HCT116 (cell line): ENCODE results near the gene AAK1. TPM values are rescaled to one million over a fixed set of nuclear protein-coding genes. Genes with fewer than 3 reads are reported as not detected.

ENCODE experiments used
- ATAC-seq: fragments of 200-7000 bp; cut with Tn5 transposase; 2 replicates; pipeline ENCODE4 v1.9.1; 2020; ENCODE audit warnings: mild to moderate bottlenecking, moderate library complexity
- BruUV-seq: library from RNA; stranded (reverse); fragments of 400-500 nt; replicated peaks from 2 replicates; lab custom pipeline; 2021; lab: Mats Ljungman, UMichigan
- CTCF ChIA-PET: fragments of 300-600 bp; sonication (Branson Sonifier 250); formaldehyde crosslinking; loops from one replicate; lab custom pipeline; 2021; ENCODE audit warnings: antibody characterized with exemption; lab: Charles Lee
- POLR2A ChIA-PET: fragments of 300-600, 350-600 bp; sonication (Branson Sonifier 250); formaldehyde crosslinking; loops from one replicate; lab custom pipeline; 2021; ENCODE audit warnings: antibody characterized with exemption; lab: Charles Lee
- RAD21 ChIA-PET, 2 experiments: fragments of 300-600 bp; sonication (Branson Sonifier 250); formaldehyde crosslinking; loops; one replicate each; lab custom pipeline; 2023; ENCODE audit warnings: low total read pairs in 2 of 2; ENCODE audit not compliant: uncharacterized antibody in 2 of 2, unreplicated experiment in 2 of 2, low non-redundant PET in 1 of 2; lab: Charles Lee
- DNase-seq: peaks from one replicate; pipeline ENCODE4 v3.0.0-alpha.2; 2010; ENCODE audit warnings: low read depth, low spot score
- H2AFZ ChIP-seq: fragments of 200-600 bp; shearing (Covaris generic), sonication (generic); 2 replicates; pipeline ENCODE4 v1.6.1; 2017; ENCODE audit warnings: low read depth, mixed run types, mixed read lengths, antibody characterized with exemption, low read length; ENCODE audit not compliant: poor library complexity, severe bottlenecking
- H3K27ac ChIP-seq: 2 replicates; pipeline ENCODE4 v1.5.1; 2012; ENCODE audit warnings: low read depth, low read length
- H3K27me3 ChIP-seq: fragments of 200-600 bp; sonication (generic); 2 replicates; pipeline ENCODE4 v1.6.1; 2016; ENCODE audit warnings: mixed run types, low read length, mixed read lengths; ENCODE audit not compliant: insufficient read depth
- H3K36me3 ChIP-seq, 2 experiments: fragments of 200-500 bp in 1 of 2; fragments of 200-600 bp in 1 of 2; sonication (Bioruptor generic) in 1 of 2; sonication (generic) in 1 of 2; 2 replicates each; pipeline versions ENCODE4 v1.5.1 to v1.6.1; 2014 to 2016; ENCODE audit warnings: low read length in 2 of 2, inconsistent platforms in 1 of 2, mixed read lengths in 1 of 2, mixed run types in 1 of 2; ENCODE audit not compliant: insufficient read depth in 2 of 2, control insufficient read depth in 1 of 2
- H3K4me1 ChIP-seq, 2 experiments: fragments of 200-600 bp in 1 of 2; sonication (generic) in 1 of 2; 2 replicates each; pipeline versions ENCODE4 v1.5.1 to v1.6.1; 2012 to 2017; ENCODE audit warnings: low read length in 2 of 2, inconsistent platforms in 1 of 2, mild to moderate bottlenecking in 1 of 2, mixed read lengths in 1 of 2, mixed run types in 1 of 2, moderate library complexity in 1 of 2; ENCODE audit not compliant: insufficient read depth in 2 of 2, control insufficient read depth in 1 of 2
- H3K4me2 ChIP-seq: fragments of 200-600 bp; sonication (generic); 2 replicates; pipeline ENCODE4 v1.6.1; 2017; ENCODE audit warnings: mixed run types, low read length, mixed read lengths
- H3K4me3 ChIP-seq, 2 experiments: fragments of 200-600 bp in 1 of 2; sonication (generic) in 1 of 2; replicated peaks in 1 of 2; 2 replicates each; pipeline ENCODE4 v1.5.1; 2011 to 2016; ENCODE audit warnings: low read length in 2 of 2, control low read depth in 1 of 2, low read depth in 1 of 2, mild to moderate bottlenecking in 1 of 2, mixed read lengths in 1 of 2, mixed run types in 1 of 2
- H3K79me2 ChIP-seq: fragments of 200-600 bp; sonication (generic); 2 replicates; pipeline ENCODE4 v1.6.1; 2017; ENCODE audit warnings: mild to moderate bottlenecking, mixed run types, low read length, moderate library complexity, mixed read lengths; ENCODE audit not compliant: insufficient read depth
- H3K9ac ChIP-seq: fragments of 200-600 bp; sonication (generic); 2 replicates; pipeline ENCODE4 v1.6.1; 2016; ENCODE audit warnings: low read length, mixed read lengths
- H3K9me2 ChIP-seq: fragments of 200-600 bp; sonication (generic), shearing (Covaris generic); 2 replicates; pipeline ENCODE4 v1.6.1; 2017; ENCODE audit warnings: mixed run types, mild to moderate bottlenecking, moderate library complexity; ENCODE audit not compliant: insufficient read depth
- H3K9me3 ChIP-seq, 2 experiments: fragments of 200-500 bp in 1 of 2; fragments of 200-600 bp in 1 of 2; sonication (Bioruptor generic) in 1 of 2; sonication (generic) in 1 of 2; 2 replicates each; pipeline ENCODE4 v1.6.1; 2014 to 2017; ENCODE audit warnings: low read length in 2 of 2, mixed read lengths in 2 of 2, inconsistent platforms in 1 of 2, low read depth in 1 of 2, mild to moderate bottlenecking in 1 of 2, mixed run types in 1 of 2, moderate library complexity in 1 of 2; ENCODE audit not compliant: control insufficient read depth in 1 of 2, insufficient read depth in 1 of 2
- H4K20me1 ChIP-seq: fragments of 200-600 bp; sonication (generic), shearing (Covaris generic); 2 replicates; pipeline ENCODE4 v1.6.1; 2017; ENCODE audit warnings: mixed run types, mild to moderate bottlenecking, moderate library complexity; ENCODE audit not compliant: insufficient read depth
- ELF1 ChIP-seq: IDR thresholded peaks from 2 replicates; pipeline ENCODE4 v1.6.1; 2012; ENCODE audit warnings: low read depth, borderline replicate concordance
- EZH2phosphoT487 ChIP-seq: fragments of 200-600 bp; IDR thresholded peaks from 2 replicates; pipeline ENCODE4 v1.6.1; 2018; ENCODE audit warnings: antibody characterized with exemption, borderline replicate concordance
- POLR2AphosphoS5 ChIP-seq: IDR thresholded peaks from 2 replicates; pipeline ENCODE4 v1.6.1; 2011; ENCODE audit warnings: mild to moderate bottlenecking, low read depth, low read length, moderate library complexity
- REST ChIP-seq: IDR thresholded peaks from 2 replicates; pipeline ENCODE4 v1.6.1; 2012; ENCODE audit warnings: low read depth
- SIN3A ChIP-seq: IDR thresholded peaks from 2 replicates; pipeline ENCODE4 v1.6.1; 2012; ENCODE audit warnings: low read depth
- TCF7L2 ChIP-seq: IDR thresholded peaks from 2 replicates; pipeline ENCODE4 v1.7.0; 2011; ENCODE audit warnings: borderline replicate concordance, inconsistent platforms; ENCODE audit not compliant: insufficient read depth, insufficient read length; ENCODE audit errors: extremely low read depth
- ZBTB33 ChIP-seq: IDR thresholded peaks from 2 replicates; pipeline ENCODE4 v1.6.1; 2011; ENCODE audit warnings: mild to moderate bottlenecking, low read length, moderate library complexity; ENCODE audit not compliant: insufficient replicate concordance; ENCODE audit errors: extremely low read depth
- ZNF274 ChIP-seq: fragments of 200-500 bp; sonication (Bioruptor generic); IDR thresholded peaks from 2 replicates; pipeline ENCODE4 v1.6.1; 2014; ENCODE audit warnings: mild to moderate bottlenecking, low read depth, low read length, inconsistent platforms
- intact Hi-C: fragments of 100-400 bp; cut with micrococcal nuclease; formaldehyde crosslinking; loops from 2 replicates; pipeline ENCODE4 v1.10.0; 2022
- total RNA-seq: library from RNA; stranded (reverse); gene quantifications from one replicate; pipeline ENCODE4 v1.2.1, GENCODE V29; 2021; ENCODE audit not compliant: unreplicated experiment
- TF ChIP-seq, protein P1 (sequence below): IDR thresholded peaks from 2 replicates; pipeline ENCODE4 v1.6.1; 2012

Gene AAK1
- total RNA-seq, 1 experiment from 2014 or later = 32.0 TPM

- intact Hi-C loops = no loop called here
- ChIA-PET RAD21 (no interaction called here), POLR2A (no interaction called here), CTCF (no interaction called here)
- H3K9ac ChIP-seq = no peak overlapping the region
- no peaks in the 10 kb centered on the region for H3K4me1 ChIP-seq
- no peak overlapping the region for H3K4me3 ChIP-seq
- no peaks in the 10 kb centered on the region for H4K20me1 ChIP-seq
- no peak overlapping the region for H3K27ac ChIP-seq
- no peaks in the 10 kb centered on the region for H3K27me3 ChIP-seq
- no TSS peak for BruUV-seq
- no peak overlapping the region for H3K4me2 ChIP-seq
- no peaks in the 10 kb centered on the region for H3K79me2 ChIP-seq
- ATAC-seq = no peak
- H2AFZ ChIP-seq = no peak overlapping the region
- H3K36me3 ChIP-seq = no peaks in the 10 kb centered on the region
- no peak for DNase-seq
- H3K9me2 ChIP-seq = no peaks in the 10 kb centered on the region
- H3K9me3 ChIP-seq = no peaks in the 10 kb centered on the region
- TF ChIP-seq REST (no peak), EZH2phosphoT487 (no peak), ZNF274 (no peak), ELF1 (no peak), TCF7L2 (no peak), POLR2AphosphoS5 (no peak), ZBTB33 (no peak), SIN3A (no peak)
- TF ChIP-seq, protein P1, sequence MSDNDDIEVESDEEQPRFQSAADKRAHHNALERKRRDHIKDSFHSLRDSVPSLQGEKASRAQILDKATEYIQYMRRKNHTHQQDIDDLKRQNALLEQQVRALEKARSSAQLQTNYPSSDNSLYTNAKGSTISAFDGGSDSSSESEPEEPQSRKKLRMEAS = no peak
These were observed 192.7 kb downstream of the AAK1 start for GRCh38 chr2:69450735-69451416.
